ENCODE data around the gene LGALS8. TPM values are rescaled to one million over a fixed set of nuclear protein-coding genes. Genes with fewer than 3 reads are reported as not detected.
"Not testable (repeated sequence)": the region's sequence is repeated elsewhere in the genome, so short reads cannot be mapped to it uniquely, and the experiment has no call there.

LGALS8 gene
- total RNA-seq, 1 donor from 2014 or later: 33.3 TPM

DNA sequence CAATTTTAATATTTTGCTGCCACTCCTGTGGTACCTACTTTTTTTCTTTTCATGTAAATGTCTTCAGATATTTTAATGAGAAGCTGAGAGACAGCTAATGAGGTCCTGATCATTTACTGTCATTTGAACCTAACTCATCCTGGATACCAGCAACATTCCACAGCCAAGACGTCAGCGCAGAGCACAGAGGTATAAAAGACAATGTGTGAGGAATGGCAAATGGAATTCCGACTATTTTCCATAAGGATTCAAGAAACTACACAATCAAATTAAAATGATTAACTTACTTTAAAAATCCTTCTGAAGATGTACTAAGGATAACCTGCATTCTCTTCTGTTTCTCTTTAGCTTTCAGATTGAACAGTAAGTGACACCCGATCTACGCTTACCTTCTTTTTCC lies 41.7 kb downstream of the LGALS8 start:
- Mint-ChIP-seq H3K36me3 (ENCODE audit: unreplicated experiment) (no peaks in the 10 kb centered on the region), H3K27me3 (ENCODE audit: unreplicated experiment) (no peaks in the 10 kb centered on the region), H3K27ac (ENCODE audit: unreplicated experiment) (no peak overlapping the region), H3K9me3 (ENCODE audit: unreplicated experiment) (no peaks in the 10 kb centered on the region), H3K4me1 (ENCODE audit: low read depth, unreplicated experiment) (no peaks in the 10 kb centered on the region), H3K4me3 (ENCODE audit: unreplicated experiment) (no peak overlapping the region)
- TF ChIP-seq, protein P1, sequence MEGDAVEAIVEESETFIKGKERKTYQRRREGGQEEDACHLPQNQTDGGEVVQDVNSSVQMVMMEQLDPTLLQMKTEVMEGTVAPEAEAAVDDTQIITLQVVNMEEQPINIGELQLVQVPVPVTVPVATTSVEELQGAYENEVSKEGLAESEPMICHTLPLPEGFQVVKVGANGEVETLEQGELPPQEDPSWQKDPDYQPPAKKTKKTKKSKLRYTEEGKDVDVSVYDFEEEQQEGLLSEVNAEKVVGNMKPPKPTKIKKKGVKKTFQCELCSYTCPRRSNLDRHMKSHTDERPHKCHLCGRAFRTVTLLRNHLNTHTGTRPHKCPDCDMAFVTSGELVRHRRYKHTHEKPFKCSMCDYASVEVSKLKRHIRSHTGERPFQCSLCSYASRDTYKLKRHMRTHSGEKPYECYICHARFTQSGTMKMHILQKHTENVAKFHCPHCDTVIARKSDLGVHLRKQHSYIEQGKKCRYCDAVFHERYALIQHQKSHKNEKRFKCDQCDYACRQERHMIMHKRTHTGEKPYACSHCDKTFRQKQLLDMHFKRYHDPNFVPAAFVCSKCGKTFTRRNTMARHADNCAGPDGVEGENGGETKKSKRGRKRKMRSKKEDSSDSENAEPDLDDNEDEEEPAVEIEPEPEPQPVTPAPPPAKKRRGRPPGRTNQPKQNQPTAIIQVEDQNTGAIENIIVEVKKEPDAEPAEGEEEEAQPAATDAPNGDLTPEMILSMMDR (IDR thresholded peaks at IDR 0.05; ENCODE audit: partially characterized antibody, unreplicated experiment): no peak
- DNase-seq: no peak

GRCh38 chr1:236568285-236568894 lies 44.6 kb downstream of the LGALS8 start:
- TF ChIP-seq, protein P1 (IDR thresholded peaks at IDR 0.05; ENCODE audit: partially characterized antibody, unreplicated experiment): no peak
- no peak for DNase-seq
- no peaks in the 10 kb centered on the region for H3K9me3 Mint-ChIP-seq (ENCODE audit: unreplicated experiment)
- no peaks in the 10 kb centered on the region for H3K36me3 Mint-ChIP-seq (ENCODE audit: unreplicated experiment)
- H3K27me3 Mint-ChIP-seq (ENCODE audit: unreplicated experiment): no peaks in the 10 kb centered on the region
- no peak overlapping the region for H3K4me3 Mint-ChIP-seq (ENCODE audit: unreplicated experiment)
- H3K27ac Mint-ChIP-seq (ENCODE audit: unreplicated experiment): no peak overlapping the region
- H3K4me1 Mint-ChIP-seq (ENCODE audit: low read depth, unreplicated experiment): no peaks in the 10 kb centered on the region

GRCh38 chr1:236575523-236575922 lies 51.7 kb downstream of the LGALS8 start:
- no peaks in the 10 kb centered on the region for H3K36me3 Mint-ChIP-seq (ENCODE audit: unreplicated experiment)
- H3K27ac Mint-ChIP-seq (ENCODE audit: unreplicated experiment): no peak overlapping the region
- TF ChIP-seq, protein P1 (IDR thresholded peaks at IDR 0.05; ENCODE audit: partially characterized antibody, unreplicated experiment): no peak
- H3K4me1 Mint-ChIP-seq (ENCODE audit: low read depth, unreplicated experiment): no peaks in the 10 kb centered on the region
- no peak overlapping the region for H3K4me3 Mint-ChIP-seq (ENCODE audit: unreplicated experiment)
- no peaks in the 10 kb centered on the region for H3K9me3 Mint-ChIP-seq (ENCODE audit: unreplicated experiment)
- no peak for DNase-seq
- H3K27me3 Mint-ChIP-seq (ENCODE audit: unreplicated experiment): no peaks in the 10 kb centered on the region

GRCh38 chr1:236576004-236576403 lies 52.2 kb downstream of the LGALS8 start:
- Mint-ChIP-seq H3K36me3 (ENCODE audit: unreplicated experiment) (no peaks in the 10 kb centered on the region), H3K27ac (ENCODE audit: unreplicated experiment) (no peak overlapping the region), H3K9me3 (ENCODE audit: unreplicated experiment) (no peaks in the 10 kb centered on the region), H3K27me3 (ENCODE audit: unreplicated experiment) (no peaks in the 10 kb centered on the region), H3K4me1 (ENCODE audit: low read depth, unreplicated experiment) (no peaks in the 10 kb centered on the region), H3K4me3 (ENCODE audit: unreplicated experiment) (no peak overlapping the region)
- DNase-seq: no peak
- TF ChIP-seq, protein P1 (IDR thresholded peaks at IDR 0.05; ENCODE audit: partially characterized antibody, unreplicated experiment): no peak

- H3K4me1 Mint-ChIP-seq (ENCODE audit: low read depth, unreplicated experiment); H3K27me3 Mint-ChIP-seq (ENCODE audit: unreplicated experiment); H3K27ac Mint-ChIP-seq (ENCODE audit: unreplicated experiment); H3K36me3 Mint-ChIP-seq (ENCODE audit: unreplicated experiment); DNase-seq; H3K9me3 Mint-ChIP-seq (ENCODE audit: unreplicated experiment); H3K4me3 Mint-ChIP-seq (ENCODE audit: unreplicated experiment): not testable (repeated sequence)
Measured at GRCh38 chr1:236577041-236577440, 53.3 kb downstream of the LGALS8 start.

Data from glutamatergic neuron (in vitro differentiated cells).